Measurements from ENCODE around the gene ASCC3.

ASCC3 gene

GRCh38 chr6:100485268-100485667 is 395.9 kb downstream of the ASCC3 start:
- TF ChIP-seq SPI1 (IDR thresholded peaks at IDR 0.05; ENCODE audit: low read depth, low read length) (no peak), POLR2AphosphoS5 (IDR thresholded peaks at IDR 0.05; ENCODE audit: low read depth, low read length) (no peak), PAX5 (IDR thresholded peaks at IDR 0.05; ENCODE audit: insufficient read depth, low read length, severe bottlenecking) (no peak), POU2F2 (IDR thresholded peaks at IDR 0.05; ENCODE audit: low read depth, low read length) (no peak), POLR2A (IDR thresholded peaks at IDR 0.05; ENCODE audit: low read depth, low read length) (no peak), TAF1 (IDR thresholded peaks at IDR 0.05; ENCODE audit: low read depth, low read length) (no peak)
- DNase-seq (ENCODE audit: insufficient read length, low spot score) (no peak), FAIRE-seq (no peak)

DNA sequence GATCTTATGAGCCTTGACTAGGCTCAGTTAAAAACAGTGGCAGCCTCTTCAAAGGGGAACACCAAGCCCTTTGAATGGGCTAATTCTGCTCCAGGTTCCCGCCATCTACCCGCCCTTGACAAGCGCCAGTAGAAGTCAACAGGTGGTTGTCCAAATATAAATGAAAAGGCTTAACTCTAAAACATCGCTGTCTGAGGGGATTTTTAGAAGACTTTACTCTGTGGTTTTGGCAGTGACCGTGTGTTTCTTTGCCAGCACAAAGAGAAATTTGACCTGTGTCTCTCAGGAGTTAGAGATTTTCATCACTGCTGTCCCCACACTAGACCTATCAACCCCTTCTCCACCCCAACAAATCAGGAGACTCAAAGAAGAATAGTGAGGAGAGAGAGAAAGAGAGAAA is 396.7 kb downstream of the ASCC3 start:
- no peak for DNase-seq (ENCODE audit: insufficient read length, low spot score)
- TF ChIP-seq TAF1 (IDR thresholded peaks at IDR 0.05; ENCODE audit: low read depth, low read length) (no peak), POLR2AphosphoS5 (IDR thresholded peaks at IDR 0.05; ENCODE audit: low read depth, low read length) (no peak), POU2F2 (IDR thresholded peaks at IDR 0.05; ENCODE audit: low read depth, low read length) (no peak), PAX5 (IDR thresholded peaks at IDR 0.05; ENCODE audit: insufficient read depth, low read length, severe bottlenecking) (no peak), SPI1 (IDR thresholded peaks at IDR 0.05; ENCODE audit: low read depth, low read length) (no peak), POLR2A (IDR thresholded peaks at IDR 0.05; ENCODE audit: low read depth, low read length) (no peak)
- no peak for FAIRE-seq

GRCh38 chr6:100482698-100483097 is 398.4 kb downstream of the ASCC3 start:
- FAIRE-seq (no peak), DNase-seq (ENCODE audit: insufficient read length, low spot score) (no peak)
- TF ChIP-seq SPI1 (IDR thresholded peaks at IDR 0.05; ENCODE audit: low read depth, low read length) (no peak), POLR2AphosphoS5 (IDR thresholded peaks at IDR 0.05; ENCODE audit: low read depth, low read length) (no peak), PAX5 (IDR thresholded peaks at IDR 0.05; ENCODE audit: insufficient read depth, low read length, severe bottlenecking) (no peak), POU2F2 (IDR thresholded peaks at IDR 0.05; ENCODE audit: low read depth, low read length) (no peak), POLR2A (IDR thresholded peaks at IDR 0.05; ENCODE audit: low read depth, low read length) (no peak), TAF1 (IDR thresholded peaks at IDR 0.05; ENCODE audit: low read depth, low read length) (no peak)

GRCh38 chr6:100479179-100480035 is 401.7 kb downstream of the ASCC3 start:
- TF ChIP-seq PAX5 (IDR thresholded peaks at IDR 0.05; ENCODE audit: insufficient read depth, low read length, severe bottlenecking) (no peak), POLR2A (IDR thresholded peaks at IDR 0.05; ENCODE audit: low read depth, low read length) (no peak), SPI1 (IDR thresholded peaks at IDR 0.05; ENCODE audit: low read depth, low read length) (no peak), POU2F2 (IDR thresholded peaks at IDR 0.05; ENCODE audit: low read depth, low read length) (no peak), POLR2AphosphoS5 (IDR thresholded peaks at IDR 0.05; ENCODE audit: low read depth, low read length) (no peak), TAF1 (IDR thresholded peaks at IDR 0.05; ENCODE audit: low read depth, low read length) (no peak)
- FAIRE-seq (peak; percentile 76), DNase-seq (ENCODE audit: insufficient read length, low spot score) (no peak)

- TF ChIP-seq SPI1 (IDR thresholded peaks at IDR 0.05; ENCODE audit: low read depth, low read length) = no peak
- TF ChIP-seq PAX5 (IDR thresholded peaks at IDR 0.05; ENCODE audit: insufficient read depth, low read length, severe bottlenecking) = no peak
- TF ChIP-seq POLR2A (IDR thresholded peaks at IDR 0.05; ENCODE audit: low read depth, low read length) = no peak
- no peak for TF ChIP-seq POU2F2 (IDR thresholded peaks at IDR 0.05; ENCODE audit: low read depth, low read length)
- no peak for TF ChIP-seq TAF1 (IDR thresholded peaks at IDR 0.05; ENCODE audit: low read depth, low read length)
- no peak for TF ChIP-seq POLR2AphosphoS5 (IDR thresholded peaks at IDR 0.05; ENCODE audit: low read depth, low read length)
- FAIRE-seq = no peak
- DNase-seq (ENCODE audit: insufficient read length, low spot score) = no peak
These were observed 405.4 kb downstream of the ASCC3 start for GRCh38 chr6:100475554-100476320.

DNA sequence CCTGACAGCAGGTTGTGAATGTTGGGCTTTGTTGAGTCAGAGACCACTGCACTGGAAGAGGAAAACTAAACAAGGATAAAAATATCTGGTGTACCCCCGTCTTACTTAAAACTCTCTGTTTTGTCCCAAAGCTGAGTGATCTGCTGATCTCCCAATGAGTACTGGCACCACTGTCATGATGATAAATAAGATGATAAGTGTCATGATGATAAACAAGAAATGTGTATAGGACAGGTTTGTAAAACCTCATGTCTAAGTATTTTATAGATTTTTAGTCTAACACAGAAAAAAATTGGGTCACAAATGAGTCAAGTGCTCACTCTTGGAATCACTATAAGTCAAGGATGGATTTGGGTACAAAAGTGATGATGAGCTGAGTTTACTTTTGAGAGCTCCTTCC is 407.9 kb downstream of the ASCC3 start:
- TF ChIP-seq SPI1 (IDR thresholded peaks at IDR 0.05; ENCODE audit: low read depth, low read length) = no peak
- FAIRE-seq (no peak), DNase-seq (ENCODE audit: insufficient read length, low spot score) (no peak)

GRCh38 chr6:100472674-100473073 is 408.5 kb downstream of the ASCC3 start:
- TF ChIP-seq POU2F2 (IDR thresholded peaks at IDR 0.05; ENCODE audit: low read depth, low read length) = no peak
- no peak for TF ChIP-seq PAX5 (IDR thresholded peaks at IDR 0.05; ENCODE audit: insufficient read depth, low read length, severe bottlenecking)
- no peak for TF ChIP-seq SPI1 (IDR thresholded peaks at IDR 0.05; ENCODE audit: low read depth, low read length)
- FAIRE-seq (peak; percentile 90), DNase-seq (ENCODE audit: insufficient read length, low spot score) (no peak)

- TF ChIP-seq TAF1 (IDR thresholded peaks at IDR 0.05; ENCODE audit: low read depth, low read length) = no peak
- TF ChIP-seq SPI1 (IDR thresholded peaks at IDR 0.05; ENCODE audit: low read depth, low read length) = no peak
- no peak for TF ChIP-seq POLR2AphosphoS5 (IDR thresholded peaks at IDR 0.05; ENCODE audit: low read depth, low read length)
- no peak for TF ChIP-seq POU2F2 (IDR thresholded peaks at IDR 0.05; ENCODE audit: low read depth, low read length)
- no peak for TF ChIP-seq POLR2A (IDR thresholded peaks at IDR 0.05; ENCODE audit: low read depth, low read length)
- TF ChIP-seq PAX5 (IDR thresholded peaks at IDR 0.05; ENCODE audit: insufficient read depth, low read length, severe bottlenecking) = no peak
- DNase-seq (ENCODE audit: insufficient read length, low spot score) (no peak), FAIRE-seq (no peak)
These were observed 410.6 kb downstream of the ASCC3 start for GRCh38 chr6:100470422-100471120.

All from GM12891 (cell line).